Astrocyte (in vitro differentiated cells and primary cell): ENCODE measurements around the gene ACTN4.

Source experiments
- EZH2 ChIP-seq: IDR thresholded peaks from 2 replicates; pipeline ENCODE4 v1.6.1; 2012; ENCODE audit warnings: mild to moderate bottlenecking, low read length, inconsistent platforms; ENCODE audit not compliant: insufficient read depth
- TF ChIP-seq, protein P1 (sequence below): IDR thresholded peaks from 2 replicates; pipeline ENCODE4 v1.5.1; 2011; ENCODE audit warnings: low read depth, mild to moderate bottlenecking, inconsistent platforms, low read length, moderate library complexity; ENCODE audit not compliant: insufficient read depth

DNA sequence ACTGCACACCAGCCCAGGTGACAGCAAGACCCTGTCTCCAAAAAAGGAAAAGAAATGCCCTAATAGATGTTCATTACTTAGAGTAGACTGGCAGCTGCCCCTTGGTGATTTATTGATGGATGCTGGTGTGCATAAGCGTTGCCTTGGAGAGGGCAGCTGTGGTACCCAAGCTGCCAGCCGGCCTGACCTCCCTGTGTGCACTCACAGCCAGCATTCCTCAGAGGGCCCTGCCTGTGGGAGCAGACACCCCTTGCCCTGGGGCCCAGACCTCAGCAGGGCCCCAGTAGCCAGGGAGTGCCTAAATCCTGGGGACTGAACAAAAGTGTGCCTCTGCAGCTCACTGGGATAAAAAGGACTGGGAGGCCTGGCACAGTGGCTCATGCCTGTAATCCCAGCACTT, 7.8 kb upstream of the ACTN4 start:
- TF ChIP-seq, protein P1, sequence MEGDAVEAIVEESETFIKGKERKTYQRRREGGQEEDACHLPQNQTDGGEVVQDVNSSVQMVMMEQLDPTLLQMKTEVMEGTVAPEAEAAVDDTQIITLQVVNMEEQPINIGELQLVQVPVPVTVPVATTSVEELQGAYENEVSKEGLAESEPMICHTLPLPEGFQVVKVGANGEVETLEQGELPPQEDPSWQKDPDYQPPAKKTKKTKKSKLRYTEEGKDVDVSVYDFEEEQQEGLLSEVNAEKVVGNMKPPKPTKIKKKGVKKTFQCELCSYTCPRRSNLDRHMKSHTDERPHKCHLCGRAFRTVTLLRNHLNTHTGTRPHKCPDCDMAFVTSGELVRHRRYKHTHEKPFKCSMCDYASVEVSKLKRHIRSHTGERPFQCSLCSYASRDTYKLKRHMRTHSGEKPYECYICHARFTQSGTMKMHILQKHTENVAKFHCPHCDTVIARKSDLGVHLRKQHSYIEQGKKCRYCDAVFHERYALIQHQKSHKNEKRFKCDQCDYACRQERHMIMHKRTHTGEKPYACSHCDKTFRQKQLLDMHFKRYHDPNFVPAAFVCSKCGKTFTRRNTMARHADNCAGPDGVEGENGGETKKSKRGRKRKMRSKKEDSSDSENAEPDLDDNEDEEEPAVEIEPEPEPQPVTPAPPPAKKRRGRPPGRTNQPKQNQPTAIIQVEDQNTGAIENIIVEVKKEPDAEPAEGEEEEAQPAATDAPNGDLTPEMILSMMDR, result no peak
- no peak for TF ChIP-seq EZH2
